ENCODE data around the gene FARP2.

GRCh38 chr2:241519669-241520068 is 163.6 kb downstream of the FARP2 start:
- no peak for TF ChIP-seq POLR2A (IDR thresholded peaks at IDR 0.05)
- no peak for TF ChIP-seq CTCF (IDR thresholded peaks at IDR 0.05)

Measured in body of pancreas (tissue), 4 donors.